Measurements from ENCODE around the gene ACAP2.

DNA sequence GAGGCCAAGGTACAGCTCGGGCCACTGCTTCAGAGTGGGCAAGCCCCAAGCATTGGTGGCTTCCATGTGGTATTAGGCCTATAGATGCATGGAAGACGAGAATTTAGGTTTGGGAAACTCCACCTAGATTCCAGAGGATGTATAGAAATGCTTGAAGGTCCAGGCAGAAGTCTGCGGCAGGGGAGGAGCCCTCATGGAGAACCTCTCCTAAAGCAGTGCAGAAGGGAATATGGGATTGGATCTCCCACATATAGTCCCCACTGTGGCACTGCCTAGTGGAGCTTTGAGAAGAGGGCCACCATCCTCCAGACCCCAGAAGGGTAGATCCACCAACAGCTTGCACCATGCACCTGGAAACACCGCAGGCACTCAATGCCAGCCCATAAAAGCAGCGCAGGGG is 123.8 kb downstream of the ACAP2 start:
- no peak for TF ChIP-seq POLR2AphosphoS5 (IDR thresholded peaks at IDR 0.05)
- TF ChIP-seq POLR2A (IDR thresholded peaks at IDR 0.05; ENCODE audit: low read depth), result no peak
- TF ChIP-seq, protein P1, sequence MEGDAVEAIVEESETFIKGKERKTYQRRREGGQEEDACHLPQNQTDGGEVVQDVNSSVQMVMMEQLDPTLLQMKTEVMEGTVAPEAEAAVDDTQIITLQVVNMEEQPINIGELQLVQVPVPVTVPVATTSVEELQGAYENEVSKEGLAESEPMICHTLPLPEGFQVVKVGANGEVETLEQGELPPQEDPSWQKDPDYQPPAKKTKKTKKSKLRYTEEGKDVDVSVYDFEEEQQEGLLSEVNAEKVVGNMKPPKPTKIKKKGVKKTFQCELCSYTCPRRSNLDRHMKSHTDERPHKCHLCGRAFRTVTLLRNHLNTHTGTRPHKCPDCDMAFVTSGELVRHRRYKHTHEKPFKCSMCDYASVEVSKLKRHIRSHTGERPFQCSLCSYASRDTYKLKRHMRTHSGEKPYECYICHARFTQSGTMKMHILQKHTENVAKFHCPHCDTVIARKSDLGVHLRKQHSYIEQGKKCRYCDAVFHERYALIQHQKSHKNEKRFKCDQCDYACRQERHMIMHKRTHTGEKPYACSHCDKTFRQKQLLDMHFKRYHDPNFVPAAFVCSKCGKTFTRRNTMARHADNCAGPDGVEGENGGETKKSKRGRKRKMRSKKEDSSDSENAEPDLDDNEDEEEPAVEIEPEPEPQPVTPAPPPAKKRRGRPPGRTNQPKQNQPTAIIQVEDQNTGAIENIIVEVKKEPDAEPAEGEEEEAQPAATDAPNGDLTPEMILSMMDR (IDR thresholded peaks at IDR 0.05), result no peak
